ENCODE measurements around the gene RARRES2.

RARRES2 gene

DNA sequence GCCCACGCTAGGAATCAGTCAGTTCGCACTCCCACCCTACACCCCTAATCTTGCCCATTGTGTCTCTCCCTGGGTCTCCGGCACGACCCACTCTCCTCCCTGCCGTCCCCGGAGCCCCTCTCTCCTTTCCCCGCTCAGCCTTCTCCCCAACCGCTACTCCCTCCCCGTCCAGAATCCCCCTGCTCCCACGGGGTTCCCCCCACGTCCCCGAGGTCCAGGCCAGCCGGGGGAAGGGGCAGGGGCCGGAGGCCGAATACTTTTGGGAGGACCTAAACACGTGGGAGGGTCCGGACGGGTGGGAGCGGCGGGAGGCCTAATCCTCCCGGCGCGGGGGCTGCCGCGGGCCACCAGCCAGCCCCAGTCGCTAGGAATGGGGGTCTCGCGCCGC, 560 bp downstream of the RARRES2 start:
- Histone ChIP-seq H3K4me3 (replicated peaks; ENCODE audit: low read depth, low read length) (no peak overlapping the region), H3K36me3 (ENCODE audit: control insufficient read depth, insufficient read depth, low read length) (peaks cover 8% of the 10 kb centered on the region), H3K27me3 (replicated peaks; ENCODE audit: control insufficient read depth, insufficient read depth, low read length) (no peaks in the 10 kb centered on the region; the same call in 1 of the 2 replicates)
- TF ChIP-seq, protein P1, sequence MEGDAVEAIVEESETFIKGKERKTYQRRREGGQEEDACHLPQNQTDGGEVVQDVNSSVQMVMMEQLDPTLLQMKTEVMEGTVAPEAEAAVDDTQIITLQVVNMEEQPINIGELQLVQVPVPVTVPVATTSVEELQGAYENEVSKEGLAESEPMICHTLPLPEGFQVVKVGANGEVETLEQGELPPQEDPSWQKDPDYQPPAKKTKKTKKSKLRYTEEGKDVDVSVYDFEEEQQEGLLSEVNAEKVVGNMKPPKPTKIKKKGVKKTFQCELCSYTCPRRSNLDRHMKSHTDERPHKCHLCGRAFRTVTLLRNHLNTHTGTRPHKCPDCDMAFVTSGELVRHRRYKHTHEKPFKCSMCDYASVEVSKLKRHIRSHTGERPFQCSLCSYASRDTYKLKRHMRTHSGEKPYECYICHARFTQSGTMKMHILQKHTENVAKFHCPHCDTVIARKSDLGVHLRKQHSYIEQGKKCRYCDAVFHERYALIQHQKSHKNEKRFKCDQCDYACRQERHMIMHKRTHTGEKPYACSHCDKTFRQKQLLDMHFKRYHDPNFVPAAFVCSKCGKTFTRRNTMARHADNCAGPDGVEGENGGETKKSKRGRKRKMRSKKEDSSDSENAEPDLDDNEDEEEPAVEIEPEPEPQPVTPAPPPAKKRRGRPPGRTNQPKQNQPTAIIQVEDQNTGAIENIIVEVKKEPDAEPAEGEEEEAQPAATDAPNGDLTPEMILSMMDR (IDR thresholded peaks at IDR 0.05; ENCODE audit: insufficient read depth, low read length, poor library complexity, severe bottlenecking): no peak
- no peak for DNase-seq (ENCODE audit: extremely low read depth, insufficient read length)

DNA sequence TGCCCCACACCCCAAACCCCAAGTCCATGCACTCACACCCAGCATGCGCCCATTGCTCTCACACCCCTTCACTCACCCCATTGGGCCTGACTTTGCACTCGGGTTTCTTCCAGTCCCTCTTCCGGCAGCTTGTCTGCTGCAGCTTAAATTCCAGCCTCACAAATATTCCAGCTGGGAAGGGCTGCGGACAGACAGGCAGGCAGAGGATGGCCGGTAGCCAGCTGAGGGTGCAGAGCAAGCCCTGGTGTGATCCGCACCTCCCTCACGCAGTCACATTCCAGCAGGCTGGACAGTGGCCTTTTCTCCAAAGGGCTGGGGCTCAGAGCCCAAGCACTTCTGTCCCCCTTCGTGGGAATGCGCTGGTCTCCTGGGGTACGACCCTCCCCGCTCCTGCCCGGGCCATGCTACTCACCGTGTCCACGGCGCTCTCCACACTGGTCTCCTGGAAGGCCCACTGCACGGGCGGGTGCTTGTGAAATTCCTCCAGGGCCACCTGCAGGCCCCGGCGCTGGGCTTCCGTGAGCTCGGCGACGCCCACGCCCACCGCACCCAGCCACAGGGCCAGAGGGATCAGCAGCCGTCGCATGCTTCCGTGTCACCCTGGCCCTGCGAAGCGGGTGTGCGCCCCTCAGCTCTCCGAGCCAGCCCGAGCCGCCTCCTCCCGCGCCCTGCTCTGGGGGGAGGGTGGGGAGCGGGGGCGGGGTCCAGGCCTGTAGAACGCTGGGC, 1.2 kb downstream of the RARRES2 start:
- no peak for DNase-seq (ENCODE audit: extremely low read depth, insufficient read length)
- H3K27me3 ChIP-seq (replicated peaks; ENCODE audit: control insufficient read depth, insufficient read depth, low read length): no peaks in the 10 kb centered on the region
- peaks cover 8% of the 10 kb centered on the region for H3K36me3 ChIP-seq (ENCODE audit: control insufficient read depth, insufficient read depth, low read length)
- TF ChIP-seq, protein P1 (IDR thresholded peaks at IDR 0.05; ENCODE audit: insufficient read depth, low read length, poor library complexity, severe bottlenecking): no peak
- H3K4me3 ChIP-seq (replicated peaks; ENCODE audit: low read depth, low read length): no peak overlapping the region

GRCh38 chr7:150339409-150339809, 2.0 kb downstream of the RARRES2 start:
- no peaks in the 10 kb centered on the region for H3K27me3 ChIP-seq (replicated peaks; ENCODE audit: control insufficient read depth, insufficient read depth, low read length)
- H3K4me3 ChIP-seq (replicated peaks; ENCODE audit: low read depth, low read length): no peak overlapping the region
- TF ChIP-seq, protein P1 (IDR thresholded peaks at IDR 0.05; ENCODE audit: insufficient read depth, low read length, poor library complexity, severe bottlenecking): no peak

GRCh38 chr7:150338166-150338829, 3.1 kb downstream of the RARRES2 start:
- Histone ChIP-seq H3K4me3 (replicated peaks; ENCODE audit: low read depth, low read length) (no peak overlapping the region), H3K36me3 (ENCODE audit: control insufficient read depth, insufficient read depth, low read length) (peaks cover 8% of the 10 kb centered on the region), H3K27me3 (replicated peaks; ENCODE audit: control insufficient read depth, insufficient read depth, low read length) (no peaks in the 10 kb centered on the region)
- DNase-seq (ENCODE audit: extremely low read depth, insufficient read length): no peak
- TF ChIP-seq, protein P1 (IDR thresholded peaks at IDR 0.05; ENCODE audit: insufficient read depth, low read length, poor library complexity, severe bottlenecking): no peak

More at GRCh38 chr7:150339409-150339809, 2.0 kb downstream of the RARRES2 start:
- DNase-seq (ENCODE audit: extremely low read depth, insufficient read length): no peak
- peaks cover 8% of the 10 kb centered on the region for H3K36me3 ChIP-seq (ENCODE audit: control insufficient read depth, insufficient read depth, low read length)

DNA sequence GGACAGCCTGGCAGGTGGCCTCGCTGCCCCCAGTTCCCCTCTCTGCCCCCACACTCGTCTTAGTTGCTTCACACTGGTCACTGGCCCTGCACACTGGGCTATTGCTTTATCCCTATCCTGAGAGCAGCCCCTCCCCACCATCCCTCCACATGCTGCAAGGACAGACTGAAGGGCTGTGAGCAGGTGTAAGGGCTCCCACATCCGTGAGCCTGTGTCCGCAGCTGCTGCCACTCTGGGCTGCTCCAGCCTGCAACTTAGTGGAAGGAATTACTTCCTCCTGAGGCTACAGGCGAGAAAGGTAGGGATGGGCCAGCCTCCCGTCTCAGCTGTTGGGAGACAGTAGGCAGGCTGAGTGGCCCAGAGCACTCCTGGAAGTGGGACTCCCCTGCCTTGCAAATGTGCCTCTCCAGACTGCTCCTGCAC, 3.8 kb downstream of the RARRES2 start:
- no peak overlapping the region for H3K4me3 ChIP-seq (replicated peaks; ENCODE audit: low read depth, low read length)
- peaks cover 10% of the 10 kb centered on the region for H3K36me3 ChIP-seq (ENCODE audit: control insufficient read depth, insufficient read depth, low read length)
- H3K27me3 ChIP-seq (replicated peaks; ENCODE audit: control insufficient read depth, insufficient read depth, low read length): no peaks in the 10 kb centered on the region
- TF ChIP-seq, protein P1 (IDR thresholded peaks at IDR 0.05; ENCODE audit: insufficient read depth, low read length, poor library complexity, severe bottlenecking): no peak
- no peak for DNase-seq (ENCODE audit: extremely low read depth, insufficient read length)

All from GM06990 (cell line).